Measurements from ENCODE around the gene LGR6.
A peak's percentile ranks its signal among the peaks of the same experiment; 100 is the strongest.

LGR6 gene

GRCh38 chr1:202311875-202312635, 118.5 kb downstream of the LGR6 start:
- Histone ChIP-seq H2AFZ (ENCODE audit: low read depth, low read length) (peak overlapping the region; percentile 4; the same call in 1 of the 2 replicates), H3K36me3 (replicated peaks; ENCODE audit: low read depth, low read length) (no peaks in the 10 kb centered on the region), H4K20me1 (ENCODE audit: insufficient read depth, low read length) (no peaks in the 10 kb centered on the region), H3K9ac (ENCODE audit: low read length) (no peak overlapping the region), H3K27me3 (ENCODE audit: low read depth, low read length) (peaks cover 20% of the 10 kb centered on the region), H3K9me3 (ENCODE audit: insufficient read depth, low read length) (no peaks in the 10 kb centered on the region), H3K79me2 (ENCODE audit: low read length) (no peaks in the 10 kb centered on the region), H3K4me3 (ENCODE audit: low read length) (no peak overlapping the region), H3K27ac (ENCODE audit: low read length) (no peak overlapping the region), H3K4me2 (ENCODE audit: low read length) (0 out of 2 replicates have a peak overlapping the region, but pooled peaks have one; percentile 1), H3K4me1 (ENCODE audit: low read length) (no peaks in the 10 kb centered on the region)
- TF ChIP-seq EZH2phosphoT487 (IDR thresholded peaks at IDR 0.05; ENCODE audit: low read depth) (no peak), CTCF (IDR thresholded peaks at IDR 0.05; ENCODE audit: low read depth, low read length) (no peak)

GRCh38 chr1:202315576-202316168, 122.1 kb downstream of the LGR6 start:
- H3K36me3 ChIP-seq (replicated peaks; ENCODE audit: low read depth, low read length), result no peaks in the 10 kb centered on the region
- no peak overlapping the region for H3K4me2 ChIP-seq (ENCODE audit: low read length)
- TF ChIP-seq CTCF (IDR thresholded peaks at IDR 0.05; ENCODE audit: low read depth, low read length), result peak; percentile 98
- TF ChIP-seq EZH2phosphoT487 (IDR thresholded peaks at IDR 0.05; ENCODE audit: low read depth), result no peak
- H4K20me1 ChIP-seq (ENCODE audit: insufficient read depth, low read length), result no peaks in the 10 kb centered on the region
- H3K4me1 ChIP-seq (ENCODE audit: low read length), result no peaks in the 10 kb centered on the region
- H2AFZ ChIP-seq (ENCODE audit: low read depth, low read length), result no peak overlapping the region
- no peak overlapping the region for H3K9ac ChIP-seq (ENCODE audit: low read length)
- H3K79me2 ChIP-seq (ENCODE audit: low read length), result no peaks in the 10 kb centered on the region
- peaks cover 20% of the 10 kb centered on the region for H3K27me3 ChIP-seq (ENCODE audit: low read depth, low read length)
- H3K9me3 ChIP-seq (ENCODE audit: insufficient read depth, low read length), result no peaks in the 10 kb centered on the region
- no peak overlapping the region for H3K27ac ChIP-seq (ENCODE audit: low read length)
- H3K4me3 ChIP-seq (ENCODE audit: low read length), result no peak overlapping the region

GRCh38 chr1:202316186-202316585, 122.6 kb downstream of the LGR6 start:
- no peak for TF ChIP-seq EZH2phosphoT487 (IDR thresholded peaks at IDR 0.05; ENCODE audit: low read depth)
- no peak for TF ChIP-seq CTCF (IDR thresholded peaks at IDR 0.05; ENCODE audit: low read depth, low read length)
- Histone ChIP-seq H3K27ac (ENCODE audit: low read length) (no peak overlapping the region), H3K27me3 (ENCODE audit: low read depth, low read length) (peaks cover 20% of the 10 kb centered on the region), H3K9ac (ENCODE audit: low read length) (no peak overlapping the region), H3K4me3 (ENCODE audit: low read length) (no peak overlapping the region), H3K4me1 (ENCODE audit: low read length) (no peaks in the 10 kb centered on the region), H4K20me1 (ENCODE audit: insufficient read depth, low read length) (no peaks in the 10 kb centered on the region), H3K36me3 (replicated peaks; ENCODE audit: low read depth, low read length) (no peaks in the 10 kb centered on the region), H3K9me3 (ENCODE audit: insufficient read depth, low read length) (no peaks in the 10 kb centered on the region), H2AFZ (ENCODE audit: low read depth, low read length) (no peak overlapping the region), H3K79me2 (ENCODE audit: low read length) (no peaks in the 10 kb centered on the region), H3K4me2 (ENCODE audit: low read length) (no peak overlapping the region)
